Thyroid gland (tissue), 4 donors: ENCODE results near the gene KCNG2.

ENCODE experiments used
- CTCF ChIP-seq, 6 experiments: fragments of 200-600 bp in 3 of 6; fragments of 450-650 bp in 3 of 6; sonication (generic) in 3 of 6; IDR thresholded peaks; one replicate each; pipeline ENCODE4 v1.5.1; 2016 to 2019; ENCODE audit warnings: antibody characterized with exemption in 6 of 6, mild to moderate bottlenecking in 2 of 6, inconsistent platforms in 1 of 6, moderate library complexity in 1 of 6
- POLR2A ChIP-seq, 2 donors: fragments of 450-650 bp; IDR thresholded peaks; one replicate each; pipeline ENCODE4 v1.6.1; 2017; ENCODE audit warnings: antibody characterized with exemption in 2 of 2, mild to moderate bottlenecking in 2 of 2, moderate library complexity in 1 of 2

DNA sequence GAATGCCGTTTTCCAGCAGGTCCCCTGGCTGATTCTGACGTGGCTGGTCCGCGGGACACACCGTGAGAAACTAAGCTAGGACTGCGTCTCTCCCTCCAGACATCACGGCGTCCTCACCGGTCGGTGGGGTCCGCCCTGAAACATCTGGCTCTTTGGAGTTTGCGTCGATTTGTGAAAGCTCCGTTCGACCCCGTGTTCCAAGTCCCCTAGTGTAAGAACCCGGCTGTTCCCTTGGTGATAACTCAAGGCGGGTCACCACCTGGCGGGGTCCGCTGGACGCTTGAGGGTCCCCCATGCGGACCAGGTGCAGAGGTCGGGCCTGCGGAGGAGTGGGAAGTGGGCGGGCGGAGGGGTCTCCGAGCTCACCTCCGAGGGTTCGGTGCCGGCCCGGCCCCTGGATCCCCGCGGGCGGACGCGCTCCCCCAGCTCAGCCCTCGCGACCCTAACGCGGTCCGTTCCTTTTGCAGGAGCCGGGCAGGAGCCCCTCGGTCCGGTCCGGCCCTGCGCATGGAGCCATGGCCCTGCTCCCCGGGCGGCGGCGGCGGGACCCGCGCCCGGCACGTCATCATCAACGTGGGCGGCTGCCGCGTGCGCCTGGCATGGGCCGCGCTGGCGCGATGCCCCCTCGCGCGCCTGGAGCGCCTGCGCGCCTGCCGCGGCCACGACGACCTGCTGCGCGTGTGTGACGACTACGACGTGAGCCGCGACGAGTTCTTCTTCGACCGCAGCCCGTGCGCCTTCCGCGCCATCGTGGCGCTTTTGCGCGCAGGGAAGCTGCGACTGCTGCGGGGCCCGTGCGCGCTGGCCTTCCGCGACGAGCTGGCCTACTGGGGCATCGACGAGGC, 65.6 kb downstream of the KCNG2 start:
- TF ChIP-seq CTCF (IDR thresholded peaks at IDR 0.05) (no peak), POLR2A (IDR thresholded peaks at IDR 0.05) (no peak)
